Epithelial cell of proximal tubule (primary cell): ENCODE results near the gene ZC3H13. TPM values are rescaled to one million over a fixed set of nuclear protein-coding genes. Genes with fewer than 3 reads are reported as not detected.
A peak's percentile ranks its signal among the peaks of the same experiment; 100 is the strongest.

Experiments
- DNase-seq: peaks from one replicate; pipeline ENCODE4 v3.0.0-alpha.2; 2011; ENCODE audit warnings: low read depth
- H3K4me3 ChIP-seq: 2 replicates; pipeline ENCODE4 v1.5.1; 2011; ENCODE audit warnings: low read depth, mild to moderate bottlenecking, low read length
- CTCF ChIP-seq: conservative IDR thresholded peaks from 2 replicates; pipeline ENCODE4 v1.5.1; 2012; ENCODE audit warnings: low read depth, mild to moderate bottlenecking, low read length
- total RNA-seq: library from RNA; depleted of rRNA; stranded (reverse); fragments of >200 nt; gene quantifications from 2 replicates; pipeline ENCODE4 v1.2.3, GENCODE V29; 2015

The ZC3H13 gene
- total RNA-seq, 1 donor from 2014 or later, result 16.9 TPM

- no peak for DNase-seq
- no peak for TF ChIP-seq CTCF
- no peak overlapping the region for H3K4me3 ChIP-seq
Observed at GRCh38 chr13:46085737-46086136, 33.2 kb upstream of the ZC3H13 start.

DNA sequence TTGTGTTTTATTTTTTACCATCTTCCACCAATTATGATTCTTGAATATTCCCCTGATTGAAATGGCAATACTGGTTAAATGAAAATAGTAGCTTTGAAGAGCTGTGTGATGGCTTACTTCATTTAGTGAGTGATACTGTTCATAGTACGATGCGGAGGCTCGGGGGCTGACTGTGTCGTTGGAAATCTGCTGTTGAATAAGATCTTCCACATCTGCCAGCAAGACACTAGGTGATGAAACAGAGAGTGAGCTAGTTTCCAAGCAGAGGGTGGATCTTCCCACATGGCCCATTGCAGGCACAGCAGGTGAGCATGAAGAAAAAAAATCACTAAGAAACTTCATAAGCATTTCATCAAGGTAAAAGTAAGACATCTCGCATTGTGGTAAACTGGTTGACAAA, 29.8 kb upstream of the ZC3H13 start:
- no peak for TF ChIP-seq CTCF
- no peak overlapping the region for H3K4me3 ChIP-seq
- DNase-seq, result no peak

GRCh38 chr13:46079770-46080169, 27.2 kb upstream of the ZC3H13 start:
- H3K4me3 ChIP-seq, result no peak overlapping the region
- no peak for TF ChIP-seq CTCF
- no peak for DNase-seq

DNA sequence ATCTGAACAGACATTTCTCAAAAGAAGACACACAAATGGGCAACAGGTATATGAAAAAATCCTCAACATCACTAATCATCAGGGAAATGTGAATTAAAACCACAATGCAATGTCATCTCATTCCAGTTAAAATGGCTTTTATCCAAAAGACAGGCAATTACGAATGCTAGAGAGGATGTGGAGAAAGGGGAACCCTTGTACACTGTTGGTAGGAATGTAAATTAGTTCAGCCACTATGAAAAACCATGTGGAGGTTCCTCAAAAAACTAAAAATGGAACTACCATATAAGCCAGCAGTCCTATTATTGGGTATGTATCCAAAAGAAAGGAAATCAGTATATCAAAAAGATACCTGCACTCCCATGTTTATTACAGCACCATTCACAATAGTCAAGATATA, 24.7 kb upstream of the ZC3H13 start:
- no peak for TF ChIP-seq CTCF
- DNase-seq, result no peak
- H3K4me3 ChIP-seq, result no peak overlapping the region

DNA sequence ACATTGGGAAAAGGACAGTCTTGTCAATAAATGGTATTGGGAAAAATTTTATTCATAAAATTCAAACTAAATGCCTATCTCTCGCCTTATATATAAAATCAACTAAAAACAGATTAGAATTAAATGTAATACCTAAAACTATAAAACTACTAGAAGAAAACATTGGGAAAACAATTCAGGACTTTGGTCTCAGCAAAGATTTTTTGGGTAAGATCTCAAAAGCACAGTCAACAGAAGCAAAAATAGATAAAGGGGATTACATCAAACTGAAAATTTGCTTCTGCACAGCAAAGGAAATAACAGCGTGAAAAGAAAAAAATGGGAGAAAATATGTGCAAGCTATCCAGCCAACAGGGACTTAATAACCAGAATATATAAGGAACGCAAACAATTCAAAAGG, 24.3 kb upstream of the ZC3H13 start:
- DNase-seq, result no peak
- H3K4me3 ChIP-seq, result no peak overlapping the region
- no peak for TF ChIP-seq CTCF

DNA sequence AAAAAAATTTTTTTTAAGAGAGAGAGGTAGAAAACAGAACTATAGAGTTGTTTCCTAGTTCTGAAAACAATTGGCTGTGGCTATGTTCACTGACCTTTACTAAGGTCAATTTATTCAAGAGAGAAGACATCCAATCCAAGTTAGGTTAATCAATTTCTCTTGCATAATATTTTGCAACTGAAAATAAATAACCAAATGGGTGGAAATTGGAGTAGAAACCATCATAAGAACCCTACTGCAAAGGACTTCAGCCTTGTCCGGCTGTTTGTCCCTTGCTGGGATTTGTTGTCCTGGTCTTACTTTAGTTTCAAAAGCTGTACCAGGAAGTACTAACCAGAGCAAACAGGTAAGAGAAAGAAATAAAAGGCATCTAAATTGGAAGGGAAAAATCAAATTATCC, 23.3 kb upstream of the ZC3H13 start:
- TF ChIP-seq CTCF, result no peak
- no peak for DNase-seq
- no peak overlapping the region for H3K4me3 ChIP-seq

DNA sequence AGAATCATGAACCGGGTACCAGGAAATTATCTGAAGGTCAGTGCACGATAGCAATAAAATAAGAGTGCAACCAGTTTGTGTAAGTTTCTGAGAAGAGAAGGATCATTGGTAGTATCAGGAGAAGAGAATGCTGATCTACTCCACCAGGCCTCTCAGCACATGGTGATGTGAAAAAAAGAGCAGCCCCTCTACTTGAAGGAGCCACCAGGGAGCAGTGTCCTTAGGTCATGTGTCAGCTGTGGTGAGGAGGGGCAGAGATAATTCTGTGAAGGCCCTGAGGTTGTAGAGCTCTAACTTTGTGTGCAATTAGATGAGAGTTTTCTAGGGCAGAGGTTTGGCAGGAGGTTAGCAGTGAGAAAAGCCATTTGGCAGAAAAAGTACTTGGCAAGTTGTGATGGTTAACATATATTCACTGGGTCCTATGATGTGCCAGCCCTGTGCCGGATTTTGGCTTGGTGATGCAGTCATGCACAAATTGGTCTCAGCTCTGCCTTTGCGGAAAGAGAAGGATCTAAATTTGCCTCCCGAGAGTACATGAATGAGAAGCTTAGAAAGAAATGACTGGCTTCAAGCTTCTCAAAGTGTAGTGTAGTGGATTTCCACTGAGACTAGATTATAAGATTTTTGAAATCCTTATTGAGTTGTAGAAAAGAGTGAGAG, 19.2 kb upstream of the ZC3H13 start:
- TF ChIP-seq CTCF, result peak; percentile 10
- H3K4me3 ChIP-seq, result no peak overlapping the region

More for the DNA sequence above, 19.2 kb upstream of the ZC3H13 start:
- no peak for DNase-seq
